Testis (tissue), 2 donors: Measurements from ENCODE around the gene ZSCAN10.

ENCODE experiments used
- CTCF ChIP-seq, 3 experiments: fragments of 450-650 bp in 2 of 3; fragments of 200-600 bp in 1 of 3; sonication (generic) in 1 of 3; IDR thresholded peaks; one replicate each; pipeline ENCODE4 v1.5.1; 2016 to 2019; ENCODE audit warnings: antibody characterized with exemption in 3 of 3, mild to moderate bottlenecking in 2 of 3, moderate library complexity in 1 of 3
- POLR2A ChIP-seq: fragments of 450-650 bp; IDR thresholded peaks from one replicate; pipeline ENCODE4 v1.6.1; 2017; ENCODE audit warnings: antibody characterized with exemption, mild to moderate bottlenecking, moderate library complexity

GRCh38 chr16:3142770-3143169 is 43.7 kb upstream of the ZSCAN10 start:
- no peak for TF ChIP-seq CTCF (IDR thresholded peaks at IDR 0.05)
- TF ChIP-seq POLR2A: no peak
